NCI-H2227 (cell line): ENCODE measurements around the gene NNMT.

Experiments used
- DNase-seq: peaks from one replicate; lab custom pipeline; 2025; ENCODE audit not compliant: unreplicated experiment; lab: John Stamatoyannopoulos, UW

NNMT gene

GRCh38 chr11:114295676-114296604 lies at the start of gene NNMT:
Gene NNMT (plus strand): TSS chr11:114296399. CDS start chr11:114296557, 158 bp downstream.
- no peak for DNase-seq

- no peak for DNase-seq
Observed at GRCh38 chr11:114247070-114247789, 49.0 kb upstream of the NNMT start.

GRCh38 chr11:114250180-114250579 lies 46.0 kb upstream of the NNMT start:
- DNase-seq: no peak

- no peak for DNase-seq
Observed at GRCh38 chr11:114250993-114251814, 45.0 kb upstream of the NNMT start.

- no peak for DNase-seq
Observed at GRCh38 chr11:114251815-114252337, 44.3 kb upstream of the NNMT start.

GRCh38 chr11:114252767-114253166 lies 43.4 kb upstream of the NNMT start:
- DNase-seq: no peak

GRCh38 chr11:114253771-114254170 lies 42.4 kb upstream of the NNMT start:
- no peak for DNase-seq

GRCh38 chr11:114254571-114255146 lies 41.5 kb upstream of the NNMT start:
- DNase-seq: no peak

- no peak for DNase-seq
Observed at GRCh38 chr11:114255289-114255688, 40.9 kb upstream of the NNMT start.

GRCh38 chr11:114256176-114256966 lies 39.8 kb upstream of the NNMT start:
- DNase-seq: peak; percentile 27

- DNase-seq: no peak
Observed at GRCh38 chr11:114256967-114257286, 39.3 kb upstream of the NNMT start.

GRCh38 chr11:114257621-114258558 lies 38.3 kb upstream of the NNMT start:
- peak; percentile 67 for DNase-seq

- no peak for DNase-seq
Observed at GRCh38 chr11:114258696-114259095, 37.5 kb upstream of the NNMT start.

- peak; percentile 36 for DNase-seq
Observed at GRCh38 chr11:114259124-114259526, 37.1 kb upstream of the NNMT start.

GRCh38 chr11:114259551-114259983 lies 36.6 kb upstream of the NNMT start:
- peak; percentile 41 for DNase-seq

GRCh38 chr11:114260077-114260476 lies 36.1 kb upstream of the NNMT start:
- DNase-seq: no peak

GRCh38 chr11:114260483-114260882 lies 35.7 kb upstream of the NNMT start:
- no peak for DNase-seq

GRCh38 chr11:114261791-114262190 lies 34.4 kb upstream of the NNMT start:
- no peak for DNase-seq
